Body of pancreas (tissue), 4 donors: ENCODE results near the gene KRI1. TPM values are rescaled to one million over a fixed set of nuclear protein-coding genes. Genes with fewer than 3 reads are reported as not detected.
A peak's percentile ranks its signal among the peaks of the same experiment; 100 is the strongest.

Experiments
- ATAC-seq: fragments of 150-250 bp; one replicate; pipeline ENCODE4 v1.9.1; 2016
- DNase-seq, 4 donors: peaks; one replicate each; pipeline ENCODE4 v3.0.0-alpha.2; 2019
- H3K27ac ChIP-seq, 4 donors: fragments of 200-600 bp; sonication (generic); 1 replicate in 3 of 4; 2 replicates in 1 of 4; pipeline versions ENCODE4 v1.5.1 to v1.6.1; 2016 to 2019; ENCODE audit warnings: mild to moderate bottlenecking in 1 of 4, mixed read lengths in 1 of 4, moderate library complexity in 1 of 4
- H3K27me3 ChIP-seq, 2 donors: fragments of 200-600 bp; sonication (generic); one replicate each; pipeline ENCODE4 v1.6.0; 2016; ENCODE audit warnings: mild to moderate bottlenecking in 1 of 2
- H3K36me3 ChIP-seq, 2 donors: fragments of 200-600 bp; sonication (generic); replicated peaks in 1 of 2; 2 replicates each; pipeline ENCODE4 v1.5.1; 2016; ENCODE audit warnings: low read depth in 2 of 2; ENCODE audit not compliant: insufficient read depth in 1 of 2
- H3K4me1 ChIP-seq: fragments of 200-600 bp; sonication (generic); one replicate; pipeline ENCODE4 v1.6.0; 2016
- H3K4me3 ChIP-seq, 2 donors: fragments of 200-600 bp; sonication (generic); 1 replicate in 1 of 2; 2 replicates in 1 of 2; pipeline ENCODE4 v1.5.1; 2016 to 2019
- H3K9me3 ChIP-seq, 3 donors: fragments of 200-600 bp; sonication (generic); 1 replicate in 2 of 3; 2 replicates in 1 of 3; pipeline ENCODE4 v1.5.1; 2016
- CTCF ChIP-seq, 7 experiments: fragments of 450-650 bp in 4 of 7; fragments of 200-600 bp in 3 of 7; sonication (generic) in 3 of 7; IDR thresholded peaks; one replicate each; pipeline ENCODE4 v1.5.1; 2016 to 2019; ENCODE audit warnings: antibody characterized with exemption in 7 of 7
- POLR2A ChIP-seq, 3 donors: fragments of 450-650 bp; IDR thresholded peaks; one replicate each; pipeline ENCODE4 v1.6.1; 2016; ENCODE audit warnings: antibody characterized with exemption in 3 of 3, mild to moderate bottlenecking in 2 of 3
- WGBS, 2 donors: methylation state at CpG; one replicate each; pipeline ENCODE4 v1.1.5; 2017; 5-methylcytosine and 5-hydroxymethylcytosine counted together
- intact Hi-C: fragments of 100-400 bp; cut with DNase I; formaldehyde crosslinking; loops from one replicate; pipeline ENCODE4 v1.15.1; 2023
- total RNA-seq, 2 donors: library from RNA; depleted of rRNA; stranded (reverse); fragments of >200 nt; gene quantifications; one replicate each; pipeline ENCODE4 v1.1.0, GENCODE V29; 2016

Gene KRI1
- total RNA-seq, 2 donors from 2014 or later, result 24.1 to 28.8 TPM

- no peak for TF ChIP-seq CTCF (IDR thresholded peaks at IDR 0.05)
- TF ChIP-seq POLR2A (IDR thresholded peaks at IDR 0.05), result no peak
- intact Hi-C loops, result no loop called here
- H3K27me3 ChIP-seq, result no peaks in the 10 kb centered on the region
- H3K9me3 ChIP-seq, result no peaks in the 10 kb centered on the region
- H3K27ac ChIP-seq, result peak overlapping the region in 3 of 4 donors; percentile 91 to 96 (median 92)
- H3K36me3 ChIP-seq, result no peaks in the 10 kb centered on the region
- H3K4me3 ChIP-seq, result no peak overlapping the region
- WGBS, 2 donors, result 65 to 68% methylated on average over 3 of the region's 3 CpGs
- peaks cover 41% of the 10 kb centered on the region for H3K4me1 ChIP-seq
- ATAC-seq (no peak), DNase-seq (no peak)
Measured at GRCh38 chr19:10523135-10523636, 42.6 kb downstream of the KRI1 start.

GRCh38 chr19:10521461-10522171 is 44.2 kb downstream of the KRI1 start:
- Histone ChIP-seq H3K27ac (peak overlapping the region; percentile 91 to 96 (median 93)), H3K9me3 (no peaks in the 10 kb centered on the region), H3K27me3 (no peaks in the 10 kb centered on the region), H3K4me1 (peaks cover 57% of the 10 kb centered on the region), H3K36me3 (no peaks in the 10 kb centered on the region), H3K4me3 (no peak overlapping the region)
- TF ChIP-seq CTCF (IDR thresholded peaks at IDR 0.05) (no peak), POLR2A (IDR thresholded peaks at IDR 0.05) (no peak)
- intact Hi-C loops, result no loop called here
- DNase-seq, result peak; percentile 38 to 61 (median 48)
- ATAC-seq, result peak; percentile 19
- 34 to 37% methylated on average over 11 to 13 of the region's 13 CpGs for WGBS, 2 donors

GRCh38 chr19:10520652-10521318 is 45.0 kb downstream of the KRI1 start:
- 48 to 64% methylated on average over 12 to 13 of the region's 15 CpGs for WGBS, 2 donors
- ATAC-seq (peak; percentile 36), DNase-seq (peak; percentile 61 to 80 (median 72))
- Histone ChIP-seq H3K27ac (peak overlapping the region; percentile 54 to 96 (median 92)), H3K9me3 (no peaks in the 10 kb centered on the region), H3K4me3 (no peak overlapping the region), H3K36me3 (no peaks in the 10 kb centered on the region), H3K4me1 (peaks cover 57% of the 10 kb centered on the region), H3K27me3 (no peaks in the 10 kb centered on the region)
- intact Hi-C loops, result no loop called here
- TF ChIP-seq CTCF (IDR thresholded peaks at IDR 0.05), result no peak
- TF ChIP-seq POLR2A (IDR thresholded peaks at IDR 0.05), result no peak

GRCh38 chr19:10519421-10519820 is 46.4 kb downstream of the KRI1 start:
- TF ChIP-seq POLR2A (IDR thresholded peaks at IDR 0.05) (no peak), CTCF (IDR thresholded peaks at IDR 0.05) (no peak)
- intact Hi-C loops, result no loop called here
- no peak overlapping the region for H3K4me3 ChIP-seq
- ATAC-seq (no peak), DNase-seq (no peak)
- no peaks in the 10 kb centered on the region for H3K9me3 ChIP-seq
- H3K4me1 ChIP-seq, result peaks cover 59% of the 10 kb centered on the region
- no peaks in the 10 kb centered on the region for H3K36me3 ChIP-seq
- H3K27ac ChIP-seq, result peak overlapping the region in 1 of 4 donors; percentile 44
- 60 to 70% methylated on average over 7 of the region's 7 CpGs for WGBS, 2 donors
- no peaks in the 10 kb centered on the region for H3K27me3 ChIP-seq
